Measurements from ENCODE around the gene KRT33B. TPM values are rescaled to one million over a fixed set of nuclear protein-coding genes. Genes with fewer than 3 reads are reported as not detected.

Gene KRT33B
- total RNA-seq, 4 donors from 2014 or later: 0.25 to 117 (median 4.4) TPM; not detected in 1

DNA sequence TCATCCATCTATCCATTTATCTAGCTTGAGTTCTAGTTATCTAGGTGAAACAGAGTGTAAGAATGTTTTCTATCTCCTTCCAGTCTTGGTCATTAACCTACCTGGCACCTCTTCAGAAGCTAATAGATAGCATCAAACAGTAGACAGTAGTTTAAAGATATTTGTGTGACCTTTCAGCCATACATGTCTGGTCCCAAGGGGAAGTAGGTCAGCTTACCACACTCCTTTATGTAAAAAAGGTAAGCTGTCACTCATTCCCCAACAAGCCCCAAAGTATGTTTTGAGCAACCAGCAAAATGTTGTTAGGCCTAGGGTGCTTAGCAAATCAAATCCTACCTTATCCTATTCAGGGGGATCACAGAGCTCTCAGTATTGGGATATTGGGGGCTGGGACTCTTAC is 3.5 kb downstream of the KRT33B start:
- H3K4me3 ChIP-seq (ENCODE audit: low read depth, poor library complexity, severe bottlenecking): no peak overlapping the region
- TF ChIP-seq, protein P1, sequence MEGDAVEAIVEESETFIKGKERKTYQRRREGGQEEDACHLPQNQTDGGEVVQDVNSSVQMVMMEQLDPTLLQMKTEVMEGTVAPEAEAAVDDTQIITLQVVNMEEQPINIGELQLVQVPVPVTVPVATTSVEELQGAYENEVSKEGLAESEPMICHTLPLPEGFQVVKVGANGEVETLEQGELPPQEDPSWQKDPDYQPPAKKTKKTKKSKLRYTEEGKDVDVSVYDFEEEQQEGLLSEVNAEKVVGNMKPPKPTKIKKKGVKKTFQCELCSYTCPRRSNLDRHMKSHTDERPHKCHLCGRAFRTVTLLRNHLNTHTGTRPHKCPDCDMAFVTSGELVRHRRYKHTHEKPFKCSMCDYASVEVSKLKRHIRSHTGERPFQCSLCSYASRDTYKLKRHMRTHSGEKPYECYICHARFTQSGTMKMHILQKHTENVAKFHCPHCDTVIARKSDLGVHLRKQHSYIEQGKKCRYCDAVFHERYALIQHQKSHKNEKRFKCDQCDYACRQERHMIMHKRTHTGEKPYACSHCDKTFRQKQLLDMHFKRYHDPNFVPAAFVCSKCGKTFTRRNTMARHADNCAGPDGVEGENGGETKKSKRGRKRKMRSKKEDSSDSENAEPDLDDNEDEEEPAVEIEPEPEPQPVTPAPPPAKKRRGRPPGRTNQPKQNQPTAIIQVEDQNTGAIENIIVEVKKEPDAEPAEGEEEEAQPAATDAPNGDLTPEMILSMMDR (IDR thresholded peaks at IDR 0.05): no peak
- TF ChIP-seq POLR2A (IDR thresholded peaks at IDR 0.05): no peak
- no peak for DNase-seq (ENCODE audit: low spot score in 2 of 2)
- intact Hi-C loops (cut with DNase I; ENCODE audit: low total_unique reads): no loop called here

DNA sequence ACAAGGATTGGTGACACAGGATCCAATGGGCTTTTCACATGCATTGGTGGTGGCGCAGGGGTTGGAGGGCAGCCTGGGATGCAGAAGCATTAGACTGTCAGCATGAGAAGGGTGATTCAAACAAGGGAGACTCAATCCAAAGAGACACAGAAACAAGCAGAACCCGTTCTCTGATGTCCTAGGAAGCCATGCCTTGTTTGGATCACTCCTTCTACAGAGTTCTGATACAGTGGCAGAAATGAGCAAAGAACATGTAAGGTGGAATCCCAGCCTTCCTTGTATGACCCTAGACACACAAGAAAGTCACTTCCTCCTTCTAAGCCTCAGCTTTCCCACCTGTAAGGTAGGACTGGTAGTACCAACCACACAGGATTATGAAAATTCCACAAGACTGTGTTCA is 5.7 kb downstream of the KRT33B start:
- 68 to 76% methylated on average over 2 of the region's 2 CpGs for WGBS, 2 donors

DNA sequence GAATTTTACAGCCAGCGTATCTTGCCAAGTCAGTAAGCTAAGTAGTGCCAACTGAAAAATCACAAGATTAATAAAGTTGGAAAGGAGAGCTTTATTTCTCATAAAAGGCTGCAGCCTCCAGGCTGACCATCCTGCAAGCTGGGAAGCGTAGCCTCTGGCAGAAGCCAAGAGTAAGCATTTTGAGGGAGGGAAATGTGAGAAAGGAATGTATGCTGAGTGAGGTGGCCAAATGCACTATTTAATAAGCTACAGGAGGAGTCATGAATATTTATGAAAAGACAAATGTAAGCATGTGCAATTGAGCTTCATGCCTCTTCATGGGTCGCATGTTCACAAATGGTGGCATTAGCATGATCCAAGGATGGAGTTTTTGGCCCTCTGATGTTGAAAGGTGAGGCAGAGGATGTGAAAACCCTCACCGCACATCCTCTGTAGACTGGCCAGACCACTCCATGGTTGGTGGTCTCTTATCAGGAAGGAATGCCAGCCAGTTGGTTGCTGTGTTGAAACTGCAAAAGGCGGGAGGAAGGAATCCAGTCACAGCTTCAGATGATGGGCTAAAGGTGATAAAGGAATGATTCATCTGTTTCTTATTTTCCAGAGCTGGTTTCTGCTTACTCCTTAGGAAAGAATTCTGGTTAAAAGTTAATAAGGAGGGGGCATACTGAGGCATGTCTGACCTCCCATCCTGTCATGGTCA is 9.2 kb downstream of the KRT33B start:
- TF ChIP-seq, protein P1 (IDR thresholded peaks at IDR 0.05): no peak
- no peak for TF ChIP-seq POLR2A (IDR thresholded peaks at IDR 0.05)
- DNase-seq (ENCODE audit: low spot score in 2 of 2): no peak
- 77 to 78% methylated on average over 5 of the region's 5 CpGs for WGBS, 2 donors
- no peak overlapping the region for H3K4me3 ChIP-seq (ENCODE audit: low read depth, poor library complexity, severe bottlenecking)
- intact Hi-C loops (cut with DNase I; ENCODE audit: low total_unique reads): no loop called here

More for the DNA sequence above, 5.7 kb downstream of the KRT33B start:
- intact Hi-C loops (cut with DNase I; ENCODE audit: low total_unique reads): no loop called here
- H3K4me3 ChIP-seq (ENCODE audit: low read depth, poor library complexity, severe bottlenecking): no peak overlapping the region
- DNase-seq (ENCODE audit: low spot score in 2 of 2): no peak
- no peak for TF ChIP-seq POLR2A (IDR thresholded peaks at IDR 0.05)
- TF ChIP-seq, protein P1 (IDR thresholded peaks at IDR 0.05): no peak

DNA sequence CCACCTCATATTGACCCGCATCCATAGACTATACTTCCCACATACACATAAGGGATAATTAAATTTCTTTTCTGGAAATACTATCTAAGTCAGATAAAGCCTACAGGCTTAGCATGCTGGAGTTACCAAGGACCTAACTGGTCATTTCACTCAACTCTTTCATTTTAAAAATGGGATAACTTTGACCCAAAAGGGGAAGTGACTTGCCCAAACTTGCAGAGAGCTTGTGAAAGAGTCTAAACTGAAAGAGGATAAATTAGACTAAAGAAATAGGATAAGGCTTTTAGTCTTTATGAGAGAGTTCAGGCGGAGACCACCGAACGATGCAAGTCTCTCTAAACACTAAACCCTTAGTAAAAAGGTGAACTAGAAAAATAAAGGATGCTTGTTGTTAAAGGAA is 15.1 kb downstream of the KRT33B start:
- TF ChIP-seq POLR2A (IDR thresholded peaks at IDR 0.05): no peak
- TF ChIP-seq, protein P1 (IDR thresholded peaks at IDR 0.05): no peak
- no peak for DNase-seq (ENCODE audit: low spot score in 2 of 2)
- 85 to 89% methylated on average over 4 of the region's 4 CpGs for WGBS, 2 donors
- H3K4me3 ChIP-seq (ENCODE audit: low read depth, poor library complexity, severe bottlenecking): no peak overlapping the region
- intact Hi-C loops (cut with DNase I; ENCODE audit: low total_unique reads): no loop called here

DNA sequence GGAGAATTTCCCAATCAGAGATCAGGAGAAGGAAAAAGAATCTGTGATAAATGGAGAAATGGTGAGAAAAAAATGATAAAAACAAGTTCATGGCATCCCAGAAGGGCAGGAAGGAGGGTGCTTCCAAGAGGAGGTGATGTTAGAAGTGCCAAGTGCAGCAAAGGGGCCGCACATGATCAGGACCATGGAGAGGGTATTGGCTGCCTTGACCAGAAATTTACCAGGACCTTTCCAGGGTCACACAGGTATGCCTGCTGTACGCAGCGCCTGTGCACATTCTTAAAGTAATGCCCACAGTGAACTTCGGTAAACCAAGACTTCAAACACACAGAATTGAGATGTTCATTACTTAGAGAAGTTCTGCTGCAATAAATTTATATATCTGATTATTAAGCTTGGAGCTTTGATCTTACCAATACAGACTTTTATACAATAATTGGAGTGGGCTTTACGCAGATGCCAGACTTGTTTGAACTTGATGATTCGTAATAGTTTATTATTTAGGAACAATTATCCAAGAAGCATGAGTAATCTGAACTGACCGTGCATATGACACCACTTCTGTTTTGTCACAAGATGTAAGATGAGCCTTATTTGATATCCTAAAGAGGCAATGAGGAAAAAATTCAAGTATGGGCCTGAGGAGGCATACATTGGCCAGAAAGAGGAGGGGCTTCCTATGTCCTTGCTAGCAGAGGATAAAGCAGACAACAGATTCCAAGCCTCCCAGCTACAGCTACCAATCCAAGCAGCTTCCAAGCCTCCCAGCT is 16.8 kb downstream of the KRT33B start:
- TF ChIP-seq, protein P1 (IDR thresholded peaks at IDR 0.05): no peak
- TF ChIP-seq POLR2A (IDR thresholded peaks at IDR 0.05): no peak
- intact Hi-C loops (cut with DNase I; ENCODE audit: low total_unique reads): no loop called here
- 69 to 76% methylated on average over 7 of the region's 7 CpGs for WGBS, 2 donors
- H3K4me3 ChIP-seq (ENCODE audit: low read depth, poor library complexity, severe bottlenecking): no peak overlapping the region
- no peak for DNase-seq (ENCODE audit: low spot score in 2 of 2)

All from lower leg skin (tissue), 4 donors.